Middle frontal gyrus (tissue), 1 donor: ENCODE results near the gene SLC47A2.
A peak's percentile ranks its signal among the peaks of the same experiment; 100 is the strongest.
"Not testable (repeated sequence)": the region's sequence is repeated elsewhere in the genome, so short reads cannot be mapped to it uniquely, and the experiment has no call there.

ENCODE experiments used
- DNase-seq: peaks from one replicate; pipeline ENCODE4 v3.0.0-alpha.2; 2015; ENCODE audit warnings: low spot score; ENCODE audit errors: extremely low spot score

Gene SLC47A2

GRCh38 chr17:19671433-19671832 lies 45.0 kb downstream of the SLC47A2 start:
- DNase-seq = no peak

- DNase-seq = no peak
Observed at GRCh38 chr17:19670908-19671307, 45.5 kb downstream of the SLC47A2 start.

- DNase-seq = not testable (repeated sequence)
Observed at GRCh38 chr17:19669680-19670079, 46.7 kb downstream of the SLC47A2 start.

GRCh38 chr17:19664821-19665181 lies 51.6 kb downstream of the SLC47A2 start:
- no peak for DNase-seq

GRCh38 chr17:19664136-19664820 lies 52.1 kb downstream of the SLC47A2 start:
- DNase-seq = no peak

GRCh38 chr17:19663097-19663496 lies 53.3 kb downstream of the SLC47A2 start:
- no peak for DNase-seq

GRCh38 chr17:19661121-19661520 lies 55.3 kb downstream of the SLC47A2 start:
- no peak for DNase-seq

GRCh38 chr17:19660219-19660870 lies 56.0 kb downstream of the SLC47A2 start:
- no peak for DNase-seq

GRCh38 chr17:19659366-19660177 lies 56.8 kb downstream of the SLC47A2 start:
- no peak for DNase-seq

GRCh38 chr17:19656851-19657581 lies 59.4 kb downstream of the SLC47A2 start:
- no peak for DNase-seq

- DNase-seq = no peak
Observed at GRCh38 chr17:19656336-19656735, 60.0 kb downstream of the SLC47A2 start.

GRCh38 chr17:19654896-19655295 lies 61.5 kb downstream of the SLC47A2 start:
- no peak for DNase-seq

GRCh38 chr17:19654342-19654886 lies 62.0 kb downstream of the SLC47A2 start:
- DNase-seq = no peak

- no peak for DNase-seq
Observed at GRCh38 chr17:19652595-19652994, 63.8 kb downstream of the SLC47A2 start.

GRCh38 chr17:19651451-19652238 lies 64.7 kb downstream of the SLC47A2 start:
- DNase-seq = no peak

GRCh38 chr17:19650826-19651225 lies 65.6 kb downstream of the SLC47A2 start:
- no peak for DNase-seq

GRCh38 chr17:19649274-19649541 lies 67.2 kb downstream of the SLC47A2 start:
- DNase-seq = no peak

GRCh38 chr17:19648475-19649273 lies 67.7 kb downstream of the SLC47A2 start, which contains the start of gene ALDH3A2:
Gene ALDH3A2, plus strand, starts transcription at chr17:19648751. Its CDS starts 221 bp downstream, at chr17:19648972.
- peak; percentile 97 for DNase-seq

- peak; percentile 33 for DNase-seq
Observed at GRCh38 chr17:19647697-19648474, 68.5 kb downstream of the SLC47A2 start.
